GM19023 (cell line): ENCODE data around the gene GABBR2.

Source experiments
- ATAC-seq: cut with Tn5 transposase; IDR thresholded peaks from one replicate; pipeline ENCODE4 v1.9.1; 2021; ENCODE audit warnings: mild to moderate bottlenecking, moderate library complexity; ENCODE audit not compliant: unreplicated experiment

GABBR2 gene

GRCh38 chr9:98724810-98725530, 16.2 kb upstream of the GABBR2 start:
- ATAC-seq, result no peak

DNA sequence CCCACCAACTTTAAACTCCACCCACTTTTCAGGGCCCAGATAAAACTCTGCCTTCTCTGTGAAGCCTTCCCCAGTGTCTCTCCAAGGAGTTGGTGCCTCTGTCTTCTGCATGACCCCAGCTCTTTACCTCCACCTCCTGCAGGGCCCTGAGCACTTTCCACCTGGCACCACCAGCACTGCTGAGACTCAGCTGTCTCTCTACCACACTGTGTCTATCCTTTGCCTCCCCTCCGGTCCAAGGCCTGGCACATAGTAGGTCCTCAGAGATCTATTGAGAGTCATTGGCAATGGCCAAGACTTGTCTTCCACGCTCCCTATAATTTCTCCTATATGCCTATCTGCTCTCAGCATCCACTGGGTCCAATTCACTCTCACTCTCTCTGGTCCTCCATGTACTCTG, 12.9 kb upstream of the GABBR2 start:
- ATAC-seq, result no peak

- no peak for ATAC-seq
Measured at GRCh38 chr9:98720402-98720801, 11.7 kb upstream of the GABBR2 start.

- ATAC-seq, result no peak
Measured at GRCh38 chr9:98719055-98719454, 10.3 kb upstream of the GABBR2 start.

DNA sequence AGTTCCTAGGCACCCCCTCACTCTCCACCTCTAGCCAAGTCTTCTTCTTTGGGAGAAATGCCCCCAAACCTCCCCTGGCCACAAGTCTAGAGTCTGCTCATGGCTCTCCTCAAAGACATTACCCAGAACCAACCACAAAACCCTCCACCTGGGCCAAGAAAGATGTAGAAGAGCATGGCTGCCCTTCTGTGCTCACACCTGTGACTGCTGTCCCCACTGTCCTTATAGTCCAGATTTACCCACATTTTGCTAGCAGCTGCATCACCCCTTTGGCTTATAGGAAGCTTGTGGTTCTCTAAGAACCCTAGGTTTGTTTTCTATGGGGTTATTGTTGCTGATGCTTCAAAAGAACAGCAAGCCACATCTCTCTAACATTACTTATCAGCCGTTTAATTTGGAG, 6.1 kb upstream of the GABBR2 start:
- no peak for ATAC-seq

GRCh38 chr9:98712987-98713386, 4.3 kb upstream of the GABBR2 start:
- no peak for ATAC-seq

GRCh38 chr9:98709968-98710965, 1.5 kb upstream of the GABBR2 start:
- no peak for ATAC-seq

DNA sequence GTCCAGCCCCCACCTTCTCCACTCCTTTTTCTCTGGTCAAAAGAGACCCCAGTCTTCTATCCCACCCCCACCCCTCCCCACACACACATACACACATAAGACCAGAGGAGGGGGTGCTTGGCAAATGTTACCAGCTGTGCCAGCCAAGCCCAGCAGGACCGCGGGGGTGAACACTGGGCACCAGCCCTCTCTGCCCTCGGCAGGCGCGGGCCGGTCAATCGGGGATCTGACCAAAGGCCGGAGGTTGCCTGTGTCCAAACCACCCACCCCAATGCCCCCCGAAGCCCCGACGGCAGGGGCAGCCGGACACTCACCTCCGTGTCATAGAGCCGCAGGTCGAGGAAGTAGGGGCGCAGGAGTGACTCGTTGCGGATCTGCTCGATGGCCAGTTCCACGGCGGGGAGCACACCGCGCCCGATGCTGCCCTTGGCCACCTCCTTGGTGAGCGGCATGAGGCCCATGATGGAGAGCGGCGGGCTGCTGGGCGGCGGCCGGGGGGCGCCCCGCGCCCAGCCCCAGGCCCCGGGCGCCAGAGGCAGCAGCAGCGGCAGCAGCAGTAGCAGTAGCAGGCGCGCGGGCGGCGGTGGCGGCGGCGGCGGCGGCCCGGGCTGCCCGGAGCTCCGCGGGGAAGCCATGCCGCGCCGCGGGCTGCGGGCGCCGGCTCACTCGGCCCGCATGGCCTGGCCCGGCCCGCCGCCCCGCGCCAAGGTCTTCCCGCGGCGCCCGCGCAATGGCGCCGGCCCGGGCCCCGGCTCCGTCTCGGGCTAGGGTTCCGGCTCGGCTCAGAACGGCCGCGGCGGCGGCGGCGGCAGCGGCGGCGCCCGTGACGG, 417 bp downstream of the GABBR2 start:
- ATAC-seq, result no peak

GRCh38 chr9:98707166-98708102, 1.3 kb downstream of the GABBR2 start:
- ATAC-seq, result no peak

- no peak for ATAC-seq
Measured at GRCh38 chr9:98706651-98707165, 2.0 kb downstream of the GABBR2 start.

GRCh38 chr9:98702835-98703380, 5.8 kb downstream of the GABBR2 start:
- ATAC-seq, result no peak

DNA sequence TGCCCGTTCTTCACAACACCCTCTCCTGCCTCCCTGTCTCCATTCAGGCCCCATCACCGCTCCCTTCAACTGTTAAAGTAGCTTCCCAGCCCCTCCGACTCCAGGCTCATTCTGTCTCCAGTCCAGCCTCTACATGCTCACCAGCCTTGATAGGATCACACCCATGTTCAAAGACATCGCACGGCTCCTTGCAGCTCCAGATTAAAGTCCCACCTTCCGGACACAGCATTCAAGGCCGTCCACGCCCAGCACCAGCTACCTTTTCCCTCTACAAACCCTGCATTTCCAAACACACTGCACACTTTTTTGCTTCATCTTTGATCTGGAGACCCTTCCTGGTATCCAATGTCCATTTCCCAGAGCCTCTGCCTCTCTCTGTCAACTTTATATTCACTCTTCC, 6.4 kb downstream of the GABBR2 start:
- ATAC-seq, result no peak

DNA sequence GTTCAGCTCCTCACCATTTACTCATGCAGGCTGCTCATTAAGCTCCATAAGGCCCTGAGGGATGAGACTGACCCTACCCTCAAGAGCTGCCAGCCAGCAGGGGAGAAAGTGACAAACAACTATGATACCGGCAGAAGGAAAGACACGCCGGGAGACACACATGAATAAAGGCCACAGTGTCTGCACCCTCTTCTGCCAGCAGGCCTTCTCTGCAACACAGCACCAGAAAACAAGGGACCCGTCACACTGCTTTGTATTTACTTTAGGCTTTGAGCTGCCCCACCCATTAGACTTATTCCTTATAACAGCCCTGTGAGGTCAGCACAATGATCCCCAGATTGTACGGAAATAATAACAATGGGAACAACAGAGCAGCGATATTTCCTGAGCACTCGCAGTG, 7.2 kb downstream of the GABBR2 start:
- ATAC-seq, result no peak

- no peak for ATAC-seq
Measured at GRCh38 chr9:98700801-98701200, 7.9 kb downstream of the GABBR2 start.

- no peak for ATAC-seq
Measured at GRCh38 chr9:98698856-98699255, 9.9 kb downstream of the GABBR2 start.

GRCh38 chr9:98694943-98695342, 13.8 kb downstream of the GABBR2 start:
- no peak for ATAC-seq

- ATAC-seq, result no peak
Measured at GRCh38 chr9:98692392-98692791, 16.3 kb downstream of the GABBR2 start.

- no peak for ATAC-seq
Measured at GRCh38 chr9:98691890-98692289, 16.8 kb downstream of the GABBR2 start.

- ATAC-seq, result no peak
Measured at GRCh38 chr9:98690686-98691085, 18.0 kb downstream of the GABBR2 start.
